SK-N-SH treated with all-trans-retinoic acid at 6 μM for 48 hours (cell line): ENCODE data around the gene EFCAB12.

Experiments
- ATAC-seq: fragments of 200-7000 bp; cut with Tn5 transposase; 3 replicates; pipeline ENCODE4 v1.9.1; 2020; ENCODE audit warnings: mild to moderate bottlenecking, moderate library complexity
- ARNTL ChIP-seq: fragments of 450-650 bp; formaldehyde crosslinking; IDR thresholded peaks from 2 replicates; pipeline ENCODE4 v1.5.0; 2020; ENCODE audit warnings: low read depth, mild to moderate bottlenecking, moderate library complexity, borderline replicate concordance
- BACH2 ChIP-seq: fragments of 250-450 bp; sonication (Bioruptor Pico); IDR thresholded peaks from 2 replicates; pipeline ENCODE4 v1.9.0; 2021; ENCODE audit warnings: mild to moderate bottlenecking, borderline replicate concordance
- CREB5 ChIP-seq: fragments of 250-450 bp; sonication (Bioruptor Pico); IDR thresholded peaks from 2 replicates; pipeline ENCODE4 v1.5.1; 2020; ENCODE audit warnings: low read depth, mild to moderate bottlenecking, moderate library complexity
- CSDC2 ChIP-seq: fragments of 250-450 bp; sonication (Bioruptor Pico); IDR thresholded peaks from 2 replicates; pipeline ENCODE4 v1.5.0; 2020; ENCODE audit warnings: mild to moderate bottlenecking, moderate library complexity
- GLIS3 ChIP-seq: fragments of 250-450 bp; sonication (Bioruptor Pico); IDR thresholded peaks from 2 replicates; pipeline ENCODE4 v1.5.0; 2020; ENCODE audit warnings: mild to moderate bottlenecking, moderate library complexity
- ISL1 ChIP-seq: fragments of 250-450 bp; sonication (Bioruptor Pico); IDR thresholded peaks from 2 replicates; pipeline ENCODE4 v2.1.2; 2022; ENCODE audit warnings: mild to moderate bottlenecking, moderate library complexity
- OSR1 ChIP-seq: fragments of 250-450 bp; sonication (Bioruptor Pico); IDR thresholded peaks from 2 replicates; pipeline ENCODE4 v1.8.0; 2022; ENCODE audit warnings: moderate library complexity, mild to moderate bottlenecking, inconsistent platforms
- PATZ1 ChIP-seq: fragments of 250-450 bp; sonication (Bioruptor Pico); IDR thresholded peaks from 2 replicates; pipeline ENCODE4 v1.8.0; 2020; ENCODE audit warnings: mild to moderate bottlenecking, moderate library complexity, borderline replicate concordance
- POU6F1 ChIP-seq: fragments of 250-450 bp; sonication (Bioruptor Pico); IDR thresholded peaks from 2 replicates; pipeline ENCODE4 v1.8.0; 2021; ENCODE audit warnings: low read depth, mild to moderate bottlenecking, moderate library complexity, borderline replicate concordance
- PPARA ChIP-seq: fragments of 250-450 bp; sonication (Bioruptor Pico); IDR thresholded peaks from 2 replicates; pipeline ENCODE4 v1.5.0; 2020; ENCODE audit warnings: mild to moderate bottlenecking, borderline replicate concordance
- SNAI2 ChIP-seq: fragments of 250-450 bp; sonication (Bioruptor Pico); IDR thresholded peaks from 2 replicates; pipeline ENCODE4 v1.5.0; 2020; ENCODE audit warnings: mild to moderate bottlenecking, moderate library complexity
- TCF4 ChIP-seq: fragments of 250-450 bp; sonication (Bioruptor Pico); IDR thresholded peaks from 2 replicates; pipeline ENCODE4 v1.8.0; 2021; ENCODE audit warnings: mild to moderate bottlenecking, moderate library complexity, borderline replicate concordance
- TOX ChIP-seq: fragments of 250-450 bp; sonication (Bioruptor Pico); IDR thresholded peaks from 2 replicates; pipeline ENCODE4 v1.8.0; 2021; ENCODE audit warnings: mild to moderate bottlenecking, moderate library complexity, borderline replicate concordance
- TSHZ2 ChIP-seq: fragments of 250-450 bp; sonication (Bioruptor Pico); IDR thresholded peaks from 2 replicates; pipeline ENCODE4 v1.5.0; 2020; ENCODE audit warnings: mild to moderate bottlenecking, moderate library complexity
- ZC3H10 ChIP-seq: fragments of 250-450 bp; sonication (Bioruptor Pico); IDR thresholded peaks from 2 replicates; pipeline ENCODE4 v1.5.1; 2021; ENCODE audit warnings: mild to moderate bottlenecking, moderate library complexity
- ZFP3 ChIP-seq: fragments of 250-450 bp; sonication (Bioruptor Pico); IDR thresholded peaks from 2 replicates; pipeline ENCODE4 v1.5.0; 2020; ENCODE audit warnings: mild to moderate bottlenecking, moderate library complexity
- ZFP30 ChIP-seq: fragments of 450-650 bp; formaldehyde crosslinking; IDR thresholded peaks from 2 replicates; pipeline ENCODE4 v1.5.0; 2022; ENCODE audit warnings: mild to moderate bottlenecking, moderate library complexity
- ZNF565 ChIP-seq: fragments of 450-650 bp; formaldehyde crosslinking; conservative IDR thresholded peaks from 2 replicates; pipeline ENCODE4 v1.5.0; 2020; ENCODE audit warnings: low read depth, mild to moderate bottlenecking, moderate library complexity

Gene EFCAB12

GRCh38 chr3:129460155-129460554, 31.7 kb upstream of the EFCAB12 start:
- TF ChIP-seq ZNF565 (CRISPR knock-in tag) = no peak
- TF ChIP-seq POU6F1 (CRISPR knock-in tag) = no peak
- TF ChIP-seq ZC3H10 (CRISPR knock-in tag) = no peak
- no peak for TF ChIP-seq CREB5 (CRISPR knock-in tag)
- TF ChIP-seq OSR1 (CRISPR knock-in tag) = no peak
- no peak for TF ChIP-seq TSHZ2
- no peak for TF ChIP-seq TCF4 (CRISPR knock-in tag)
- TF ChIP-seq ZFP30 (CRISPR knock-in tag) = no peak
- TF ChIP-seq PPARA (CRISPR knock-in tag) = no peak
- no peak for TF ChIP-seq ARNTL
- TF ChIP-seq PATZ1 = no peak
- no peak for ATAC-seq

GRCh38 chr3:129453732-129454131, 25.3 kb upstream of the EFCAB12 start:
- TF ChIP-seq PATZ1 (no peak), BACH2 (no peak), OSR1 (CRISPR knock-in tag) (no peak), ZFP3 (no peak), CSDC2 (CRISPR knock-in tag) (no peak), TOX (no peak), ISL1 (CRISPR knock-in tag) (no peak), TCF4 (CRISPR knock-in tag) (no peak), GLIS3 (CRISPR knock-in tag) (no peak), SNAI2 (CRISPR knock-in tag) (no peak)
- no peak for ATAC-seq

GRCh38 chr3:129449279-129450115, 21.1 kb upstream of the EFCAB12 start:
- TF ChIP-seq POU6F1 (CRISPR knock-in tag) = no peak
- no peak for ATAC-seq
